HCT116 (cell line): Measurements from ENCODE around the gene NFIA. TPM values are rescaled to one million over a fixed set of nuclear protein-coding genes. Genes with fewer than 3 reads are reported as not detected.

Experiments
- ATAC-seq: fragments of 200-7000 bp; cut with Tn5 transposase; 2 replicates; pipeline ENCODE4 v1.9.1; 2020; ENCODE audit warnings: mild to moderate bottlenecking, moderate library complexity
- BruUV-seq: library from RNA; stranded (reverse); fragments of 400-500 nt; replicated peaks from 2 replicates; lab custom pipeline; 2021; lab: Mats Ljungman, UMichigan
- CTCF ChIA-PET: fragments of 300-600 bp; sonication (Branson Sonifier 250); formaldehyde crosslinking; loops from one replicate; lab custom pipeline; 2021; ENCODE audit warnings: antibody characterized with exemption; lab: Charles Lee
- POLR2A ChIA-PET: fragments of 300-600, 350-600 bp; sonication (Branson Sonifier 250); formaldehyde crosslinking; loops from one replicate; lab custom pipeline; 2021; ENCODE audit warnings: antibody characterized with exemption; lab: Charles Lee
- RAD21 ChIA-PET, 2 experiments: fragments of 300-600 bp; sonication (Branson Sonifier 250); formaldehyde crosslinking; loops; one replicate each; lab custom pipeline; 2023; ENCODE audit warnings: low total read pairs in 2 of 2; ENCODE audit not compliant: uncharacterized antibody in 2 of 2, unreplicated experiment in 2 of 2, low non-redundant PET in 1 of 2; lab: Charles Lee
- DNase-seq: peaks from one replicate; pipeline ENCODE4 v3.0.0-alpha.2; 2010; ENCODE audit warnings: low read depth, low spot score
- H2AFZ ChIP-seq: fragments of 200-600 bp; shearing (Covaris generic), sonication (generic); 2 replicates; pipeline ENCODE4 v1.6.1; 2017; ENCODE audit warnings: low read depth, mixed run types, mixed read lengths, antibody characterized with exemption, low read length; ENCODE audit not compliant: poor library complexity, severe bottlenecking
- H3K27ac ChIP-seq: 2 replicates; pipeline ENCODE4 v1.5.1; 2012; ENCODE audit warnings: low read depth, low read length
- H3K27me3 ChIP-seq: fragments of 200-600 bp; sonication (generic); 2 replicates; pipeline ENCODE4 v1.6.1; 2016; ENCODE audit warnings: mixed run types, low read length, mixed read lengths; ENCODE audit not compliant: insufficient read depth
- H3K36me3 ChIP-seq, 2 experiments: fragments of 200-500 bp in 1 of 2; fragments of 200-600 bp in 1 of 2; sonication (Bioruptor generic) in 1 of 2; sonication (generic) in 1 of 2; 2 replicates each; pipeline versions ENCODE4 v1.5.1 to v1.6.1; 2014 to 2016; ENCODE audit warnings: low read length in 2 of 2, inconsistent platforms in 1 of 2, mixed read lengths in 1 of 2, mixed run types in 1 of 2; ENCODE audit not compliant: insufficient read depth in 2 of 2, control insufficient read depth in 1 of 2
- H3K4me1 ChIP-seq, 2 experiments: fragments of 200-600 bp in 1 of 2; sonication (generic) in 1 of 2; 2 replicates each; pipeline versions ENCODE4 v1.5.1 to v1.6.1; 2012 to 2017; ENCODE audit warnings: low read length in 2 of 2, inconsistent platforms in 1 of 2, mild to moderate bottlenecking in 1 of 2, mixed read lengths in 1 of 2, mixed run types in 1 of 2, moderate library complexity in 1 of 2; ENCODE audit not compliant: insufficient read depth in 2 of 2, control insufficient read depth in 1 of 2
- H3K4me2 ChIP-seq: fragments of 200-600 bp; sonication (generic); 2 replicates; pipeline ENCODE4 v1.6.1; 2017; ENCODE audit warnings: mixed run types, low read length, mixed read lengths
- H3K4me3 ChIP-seq, 2 experiments: fragments of 200-600 bp in 1 of 2; sonication (generic) in 1 of 2; replicated peaks in 1 of 2; 2 replicates each; pipeline ENCODE4 v1.5.1; 2011 to 2016; ENCODE audit warnings: low read length in 2 of 2, control low read depth in 1 of 2, low read depth in 1 of 2, mild to moderate bottlenecking in 1 of 2, mixed read lengths in 1 of 2, mixed run types in 1 of 2
- H3K79me2 ChIP-seq: fragments of 200-600 bp; sonication (generic); 2 replicates; pipeline ENCODE4 v1.6.1; 2017; ENCODE audit warnings: mild to moderate bottlenecking, mixed run types, low read length, moderate library complexity, mixed read lengths; ENCODE audit not compliant: insufficient read depth
- H3K9ac ChIP-seq: fragments of 200-600 bp; sonication (generic); 2 replicates; pipeline ENCODE4 v1.6.1; 2016; ENCODE audit warnings: low read length, mixed read lengths
- H3K9me2 ChIP-seq: fragments of 200-600 bp; sonication (generic), shearing (Covaris generic); 2 replicates; pipeline ENCODE4 v1.6.1; 2017; ENCODE audit warnings: mixed run types, mild to moderate bottlenecking, moderate library complexity; ENCODE audit not compliant: insufficient read depth
- H3K9me3 ChIP-seq, 2 experiments: fragments of 200-500 bp in 1 of 2; fragments of 200-600 bp in 1 of 2; sonication (Bioruptor generic) in 1 of 2; sonication (generic) in 1 of 2; 2 replicates each; pipeline ENCODE4 v1.6.1; 2014 to 2017; ENCODE audit warnings: low read length in 2 of 2, mixed read lengths in 2 of 2, inconsistent platforms in 1 of 2, low read depth in 1 of 2, mild to moderate bottlenecking in 1 of 2, mixed run types in 1 of 2, moderate library complexity in 1 of 2; ENCODE audit not compliant: control insufficient read depth in 1 of 2, insufficient read depth in 1 of 2
- H4K20me1 ChIP-seq: fragments of 200-600 bp; sonication (generic), shearing (Covaris generic); 2 replicates; pipeline ENCODE4 v1.6.1; 2017; ENCODE audit warnings: mixed run types, mild to moderate bottlenecking, moderate library complexity; ENCODE audit not compliant: insufficient read depth
- CEBPB ChIP-seq: IDR thresholded peaks from 2 replicates; pipeline ENCODE4 v1.6.1; 2012; ENCODE audit warnings: low read depth
- CTCF ChIP-seq, 3 experiments: fragments of 200-600 bp in 1 of 3; sonication (generic) in 1 of 3; IDR thresholded peaks in 2 of 3; conservative IDR thresholded peaks in 1 of 3; 2 replicates each; pipeline ENCODE4 v1.5.1; 2012 to 2017; ENCODE audit warnings: low read depth in 2 of 3, low read length in 2 of 3, antibody characterized with exemption in 1 of 3, borderline replicate concordance in 1 of 3, control low read depth in 1 of 3, mild to moderate bottlenecking in 1 of 3, mixed read lengths in 1 of 3, mixed run types in 1 of 3, moderate library complexity in 1 of 3; ENCODE audit not compliant: insufficient read depth in 1 of 3
- EGR1 ChIP-seq: IDR thresholded peaks from 2 replicates; pipeline ENCODE4 v1.6.1; 2012; ENCODE audit warnings: low read depth
- ELF1 ChIP-seq: IDR thresholded peaks from 2 replicates; pipeline ENCODE4 v1.6.1; 2012; ENCODE audit warnings: low read depth, borderline replicate concordance
- EZH2 ChIP-seq: fragments of 200-600 bp; sonication (generic); IDR thresholded peaks from 2 replicates; pipeline ENCODE4 v1.6.1; 2017; ENCODE audit warnings: antibody characterized with exemption, mixed run types
- JUND ChIP-seq: IDR thresholded peaks from 2 replicates; pipeline ENCODE4 v1.6.1; 2012
- POLR2A ChIP-seq: IDR thresholded peaks from 2 replicates; pipeline ENCODE4 v1.7.0; 2011; ENCODE audit warnings: borderline replicate concordance; ENCODE audit not compliant: insufficient read depth, insufficient read length; ENCODE audit errors: extremely low read depth
- RAD21 ChIP-seq: IDR thresholded peaks from 2 replicates; pipeline ENCODE4 v1.6.1; 2012; ENCODE audit warnings: low read depth, mild to moderate bottlenecking
- REST ChIP-seq: IDR thresholded peaks from 2 replicates; pipeline ENCODE4 v1.6.1; 2012; ENCODE audit warnings: low read depth
- SIN3A ChIP-seq: IDR thresholded peaks from 2 replicates; pipeline ENCODE4 v1.6.1; 2012; ENCODE audit warnings: low read depth
- SRF ChIP-seq: IDR thresholded peaks from 2 replicates; pipeline ENCODE4 v1.6.1; 2012; ENCODE audit warnings: low read depth
- TCF7L2 ChIP-seq: IDR thresholded peaks from 2 replicates; pipeline ENCODE4 v1.7.0; 2011; ENCODE audit warnings: borderline replicate concordance, inconsistent platforms; ENCODE audit not compliant: insufficient read depth, insufficient read length; ENCODE audit errors: extremely low read depth
- ZBTB33 ChIP-seq: IDR thresholded peaks from 2 replicates; pipeline ENCODE4 v1.6.1; 2011; ENCODE audit warnings: mild to moderate bottlenecking, low read length, moderate library complexity; ENCODE audit not compliant: insufficient replicate concordance; ENCODE audit errors: extremely low read depth
- intact Hi-C: fragments of 100-400 bp; cut with micrococcal nuclease; formaldehyde crosslinking; loops from 2 replicates; pipeline ENCODE4 v1.10.0; 2022
- total RNA-seq: library from RNA; stranded (reverse); gene quantifications from one replicate; pipeline ENCODE4 v1.2.1, GENCODE V29; 2021; ENCODE audit not compliant: unreplicated experiment
- TF ChIP-seq, protein P1 (sequence below): IDR thresholded peaks from 2 replicates; pipeline ENCODE4 v1.6.1; 2012
- TF ChIP-seq, protein P2 (sequence below): IDR thresholded peaks from 2 replicates; pipeline ENCODE4 v1.6.1; 2012

Gene NFIA
- total RNA-seq, 1 experiment from 2014 or later, result 17.2 TPM

DNA sequence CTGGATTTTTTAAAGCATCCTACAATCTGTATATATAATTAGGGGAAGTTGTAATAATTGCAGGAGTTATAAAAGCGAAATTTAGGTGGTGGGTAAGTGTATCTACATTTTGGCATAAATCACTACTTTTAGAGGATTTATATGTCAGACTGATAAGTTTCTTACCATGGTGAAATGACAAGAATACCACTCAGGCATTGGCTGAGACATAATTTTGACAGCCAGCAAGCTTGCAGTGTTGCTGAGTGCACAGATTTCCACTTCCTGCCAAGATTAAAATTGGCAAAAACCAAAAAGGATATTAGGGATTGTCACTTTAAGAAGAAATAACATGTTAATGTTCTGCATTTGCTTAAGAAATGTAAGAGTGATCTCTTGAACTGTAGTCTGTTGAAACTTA lies 28.2 kb downstream of the NFIA start (continued):
- TF ChIP-seq, protein P1, sequence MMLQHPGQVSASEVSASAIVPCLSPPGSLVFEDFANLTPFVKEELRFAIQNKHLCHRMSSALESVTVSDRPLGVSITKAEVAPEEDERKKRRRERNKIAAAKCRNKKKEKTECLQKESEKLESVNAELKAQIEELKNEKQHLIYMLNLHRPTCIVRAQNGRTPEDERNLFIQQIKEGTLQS, result no peak
- TF ChIP-seq CEBPB (no peak), SRF (no peak), EZH2 (no peak), EGR1 (no peak)

GRCh38 chr1:61111084-61112004 lies 29.0 kb downstream of the NFIA start:
- no peak overlapping the region for H2AFZ ChIP-seq
- ChIA-PET CTCF (no interaction called here), POLR2A (no interaction called here), RAD21 (no interaction called here)
- no peak for ATAC-seq
- H3K9me3 ChIP-seq, result no peaks in the 10 kb centered on the region
- H3K4me3 ChIP-seq, result no peak overlapping the region
- intact Hi-C loops, result no loop called here
- no TSS peak for BruUV-seq
- H3K27me3 ChIP-seq, result no peaks in the 10 kb centered on the region
- no peaks in the 10 kb centered on the region for H3K9me2 ChIP-seq
- H3K27ac ChIP-seq, result no peak overlapping the region
- peaks cover 27% of the 10 kb centered on the region for H3K79me2 ChIP-seq
- no peak for DNase-seq
- no peak overlapping the region for H3K4me2 ChIP-seq
- H3K9ac ChIP-seq, result no peak overlapping the region
- no peaks in the 10 kb centered on the region for H3K4me1 ChIP-seq
- H3K36me3 ChIP-seq, result no peaks in the 10 kb centered on the region
- H4K20me1 ChIP-seq, result no peaks in the 10 kb centered on the region
- TF ChIP-seq JUND (no peak), POLR2A (no peak), ZBTB33 (no peak), RAD21 (no peak), ELF1 (no peak), EGR1 (no peak), CTCF (IDR thresholded peaks at IDR 0.05 in 2 of 3, conservative IDR thresholded peaks at IDR 0.05 in 1 of 3; ENCODE audit: borderline replicate concordance in 1 of 3, insufficient read depth in 1 of 3, low read depth in 2 of 3, low read length in 2 of 3) (no peak), TCF7L2 (no peak), CEBPB (no peak), SIN3A (no peak), EZH2 (no peak), REST (no peak)
- TF ChIP-seq, protein P2, sequence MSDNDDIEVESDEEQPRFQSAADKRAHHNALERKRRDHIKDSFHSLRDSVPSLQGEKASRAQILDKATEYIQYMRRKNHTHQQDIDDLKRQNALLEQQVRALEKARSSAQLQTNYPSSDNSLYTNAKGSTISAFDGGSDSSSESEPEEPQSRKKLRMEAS, result no peak
- TF ChIP-seq, protein P1, result no peak
